GM18907 (cell line): ENCODE measurements around the gene MRGPRD.
"Not testable (repeated sequence)": the region's sequence is repeated elsewhere in the genome, so short reads cannot be mapped to it uniquely, and the experiment has no call there.

ENCODE experiments used
- ATAC-seq: cut with Tn5 transposase; IDR thresholded peaks from one replicate; pipeline ENCODE4 v1.9.1; 2021; ENCODE audit warnings: mild to moderate bottlenecking, moderate library complexity; ENCODE audit not compliant: unreplicated experiment

MRGPRD gene

DNA sequence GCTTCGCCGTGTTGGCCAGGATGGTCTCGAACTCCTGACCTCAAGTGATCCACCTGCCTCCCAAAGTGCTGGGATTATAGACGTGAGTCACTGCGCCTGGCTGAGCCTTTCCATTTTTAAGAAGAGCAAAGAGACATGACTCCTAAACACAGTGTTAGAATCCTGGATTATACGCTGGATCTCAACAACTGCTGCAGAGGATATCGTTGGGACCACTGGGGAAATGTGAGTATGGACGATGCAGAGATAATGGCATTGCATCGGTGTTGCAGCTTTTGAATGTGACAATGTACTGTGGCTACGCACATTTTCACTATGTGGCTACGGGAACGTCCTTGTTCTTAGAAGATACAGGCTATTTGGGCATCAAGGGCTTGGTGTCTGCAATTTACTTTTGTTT, 26.0 kb upstream of the MRGPRD start:
- no peak for ATAC-seq

- ATAC-seq: no peak
These were observed 25.0 kb upstream of the MRGPRD start for GRCh38 chr11:69005631-69006368.

DNA sequence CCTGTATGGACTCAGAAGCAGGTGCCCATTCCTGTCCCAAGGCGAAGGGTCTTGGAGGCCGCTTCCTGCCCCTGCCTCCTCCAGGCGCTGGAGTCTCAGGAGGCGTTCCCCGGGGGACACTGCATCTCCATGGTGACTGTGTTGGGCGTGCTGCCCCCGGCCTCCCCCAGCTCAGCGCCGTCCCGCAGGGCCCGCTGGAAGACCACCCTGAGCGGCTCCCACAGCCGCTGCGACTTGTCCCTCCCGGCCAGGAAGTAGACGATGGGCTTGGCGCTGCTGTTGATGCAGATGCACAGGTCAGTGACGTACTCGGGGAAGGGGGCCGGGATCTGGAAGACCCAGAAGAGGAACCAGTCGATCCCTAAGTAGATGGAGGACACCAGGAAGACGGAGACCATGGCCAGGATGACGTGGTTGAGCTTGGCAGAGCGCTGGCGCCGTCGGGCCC, 24.4 kb upstream of the MRGPRD start:
- no peak for ATAC-seq

DNA sequence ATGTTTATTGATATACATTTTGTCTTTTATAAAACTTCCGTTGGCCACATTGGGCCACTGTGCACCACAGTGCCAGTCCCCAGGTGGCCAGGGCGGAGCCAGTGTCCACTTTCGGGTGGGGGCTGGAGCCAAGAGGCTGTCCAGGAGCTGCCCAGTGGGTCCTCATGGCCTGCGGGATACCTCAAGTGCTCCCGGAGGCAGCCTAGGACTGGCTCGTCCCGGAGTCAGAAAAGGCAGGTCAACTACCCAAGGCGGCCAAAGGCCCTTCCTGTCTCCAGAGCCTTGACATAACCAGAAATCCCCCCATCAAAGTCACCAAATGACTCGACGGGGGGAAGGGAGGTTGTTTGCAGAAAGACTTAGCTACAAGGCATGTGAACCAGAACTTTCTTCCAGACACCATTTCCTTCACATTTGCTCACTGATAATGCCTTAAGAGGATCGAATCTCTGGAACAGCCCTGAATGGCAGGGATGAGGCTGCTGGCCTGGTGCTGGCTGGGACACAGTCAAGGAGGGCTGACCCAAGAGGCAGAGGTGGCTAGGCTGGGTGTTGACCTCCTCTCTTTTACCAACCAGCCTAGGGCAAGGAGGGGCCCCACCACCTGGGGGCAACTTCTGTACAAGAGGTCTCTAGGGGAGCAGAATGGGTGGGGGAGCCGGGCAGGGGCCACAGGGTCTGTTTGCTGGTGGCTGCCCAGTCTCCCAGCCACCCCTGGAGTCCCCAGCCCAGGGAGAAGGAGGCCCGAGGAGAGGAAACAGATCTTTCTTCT, 23.8 kb upstream of the MRGPRD start:
- no peak for ATAC-seq

DNA sequence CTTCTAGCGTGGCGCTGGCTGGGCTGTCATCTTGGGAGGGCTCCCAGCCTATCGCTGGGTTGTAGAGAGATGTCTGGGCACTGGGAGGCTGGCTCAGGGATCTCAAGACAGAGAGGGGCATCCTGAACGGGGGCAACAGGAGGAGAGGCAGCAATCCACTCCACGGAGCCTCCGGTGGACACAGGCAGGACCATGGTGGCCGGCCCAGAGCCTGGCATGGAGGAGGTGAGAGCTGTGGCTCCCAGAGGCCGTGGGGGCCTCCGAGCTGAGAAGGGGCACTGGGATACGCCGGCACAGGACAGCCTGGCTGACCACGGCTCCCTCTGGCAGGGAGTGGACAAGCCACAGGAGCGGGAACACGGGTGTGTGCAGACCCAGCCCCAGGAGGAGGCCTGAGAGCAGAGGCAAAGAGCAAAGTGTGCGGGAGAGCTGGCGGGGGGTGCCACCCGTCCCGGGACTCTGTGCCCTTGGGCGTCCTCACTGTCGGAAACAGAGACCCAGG, 23.1 kb upstream of the MRGPRD start:
- no peak for ATAC-seq

GRCh38 chr11:69003301-69003865, 22.6 kb upstream of the MRGPRD start:
- ATAC-seq: no peak

DNA sequence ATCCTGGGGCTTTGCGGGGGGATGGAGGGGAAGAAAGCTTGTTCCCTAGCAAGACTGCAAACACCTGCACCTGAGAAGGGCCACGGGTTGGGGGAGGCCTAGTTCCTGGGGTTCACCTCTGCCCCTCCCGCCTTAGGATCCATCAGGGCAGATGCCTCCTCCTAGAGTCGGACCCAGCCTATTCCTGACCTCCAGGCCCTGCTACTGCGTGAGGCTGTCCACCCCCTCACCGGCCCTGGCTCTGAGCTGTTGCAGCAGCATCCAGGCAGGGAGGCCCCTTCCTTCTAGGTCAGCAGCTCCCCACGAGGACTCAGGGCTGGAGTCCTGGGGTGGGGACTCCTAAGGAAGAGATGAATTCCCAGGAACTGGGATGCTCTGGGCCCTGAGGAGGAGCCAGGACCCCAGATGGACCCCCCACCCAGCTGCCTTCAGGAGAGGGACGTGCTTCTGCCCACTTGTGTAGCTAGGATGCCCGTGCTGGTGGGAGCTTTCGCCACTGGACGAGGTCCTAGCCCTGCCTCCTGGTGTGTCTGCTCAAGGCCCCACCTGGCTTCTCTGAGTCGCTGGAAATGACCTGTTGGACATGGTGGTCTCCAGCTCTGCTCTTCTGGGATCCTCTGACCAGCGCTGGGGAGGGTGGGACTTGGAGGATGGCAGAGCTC, 21.9 kb upstream of the MRGPRD start:
- ATAC-seq: no peak

DNA sequence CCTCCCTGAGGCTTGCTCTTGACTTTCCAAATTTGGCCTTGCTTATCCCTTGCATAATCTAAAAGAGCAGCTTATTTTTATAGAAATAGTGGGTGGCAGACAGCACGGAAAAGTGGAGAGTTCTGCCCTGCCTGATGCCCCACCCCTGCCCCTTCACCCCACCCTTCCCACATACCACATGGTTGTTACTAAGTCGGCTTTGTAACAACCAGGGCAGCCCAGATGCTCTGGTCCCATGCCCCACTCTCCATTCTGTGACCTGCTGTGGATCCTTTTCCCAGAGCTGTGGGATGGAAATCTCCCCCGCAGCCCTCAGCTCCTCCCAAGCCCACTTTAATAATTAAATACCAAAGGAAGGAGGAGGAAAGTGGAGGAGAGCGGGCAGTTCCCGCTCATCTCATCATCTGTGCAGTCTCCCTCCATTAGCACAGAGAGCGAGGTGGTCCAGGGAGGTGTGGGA, 21.4 kb upstream of the MRGPRD start:
- ATAC-seq: no peak

- ATAC-seq: no peak
These were observed 20.7 kb upstream of the MRGPRD start for GRCh38 chr11:69001243-69002081.

DNA sequence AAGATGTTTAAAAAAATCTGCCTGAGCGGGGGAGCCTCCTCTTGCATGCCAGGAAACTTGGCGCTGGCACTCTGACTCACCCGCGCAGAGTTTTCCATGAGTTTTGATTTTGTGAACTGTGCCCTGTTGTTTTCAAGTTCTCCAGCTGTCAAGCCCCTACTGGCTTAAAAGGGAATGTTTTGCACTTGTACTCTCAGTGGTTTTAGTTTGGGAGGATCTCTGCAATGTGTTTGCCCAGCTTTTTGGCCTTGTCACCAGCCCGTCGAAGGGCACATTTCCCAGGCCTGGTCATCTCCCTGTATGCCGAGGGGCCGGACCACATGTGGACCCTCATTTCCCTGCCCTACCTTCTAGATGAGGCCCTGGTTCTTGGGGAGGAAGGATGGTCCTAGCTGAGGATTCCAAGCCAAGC, 20.1 kb upstream of the MRGPRD start:
- ATAC-seq: no peak

- no peak for ATAC-seq
These were observed 19.6 kb upstream of the MRGPRD start for GRCh38 chr11:69000391-69000790.

- not testable (repeated sequence) for ATAC-seq
These were observed 19.1 kb upstream of the MRGPRD start for GRCh38 chr11:68999748-69000355.

- ATAC-seq: no peak
These were observed 18.4 kb upstream of the MRGPRD start for GRCh38 chr11:68999093-68999747.

DNA sequence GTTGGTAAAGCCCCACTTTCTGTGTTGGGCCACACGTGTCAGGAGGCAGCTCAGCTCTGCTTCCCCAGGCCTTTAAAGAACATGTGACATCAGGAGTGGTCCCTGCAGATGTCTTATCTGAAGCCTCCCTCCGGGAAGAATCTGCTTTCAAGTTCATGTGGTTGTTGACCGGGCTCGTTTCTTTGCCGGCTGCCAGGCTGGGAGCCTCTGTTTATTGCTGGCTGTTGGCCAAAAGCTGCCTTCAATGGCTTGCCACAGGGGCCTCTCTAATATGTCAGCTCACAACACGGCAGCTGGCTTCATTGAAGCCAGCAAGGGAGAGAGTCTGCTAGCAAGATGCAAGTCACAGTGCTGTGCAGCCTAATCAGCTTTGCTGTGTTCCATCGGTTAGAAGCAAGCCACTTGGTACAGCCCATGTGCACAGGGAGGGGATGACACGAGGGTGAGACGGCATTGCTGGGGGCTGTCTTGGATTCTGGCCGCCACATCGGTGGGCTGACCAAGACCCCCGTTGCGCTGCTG, 17.7 kb upstream of the MRGPRD start:
- no peak for ATAC-seq

DNA sequence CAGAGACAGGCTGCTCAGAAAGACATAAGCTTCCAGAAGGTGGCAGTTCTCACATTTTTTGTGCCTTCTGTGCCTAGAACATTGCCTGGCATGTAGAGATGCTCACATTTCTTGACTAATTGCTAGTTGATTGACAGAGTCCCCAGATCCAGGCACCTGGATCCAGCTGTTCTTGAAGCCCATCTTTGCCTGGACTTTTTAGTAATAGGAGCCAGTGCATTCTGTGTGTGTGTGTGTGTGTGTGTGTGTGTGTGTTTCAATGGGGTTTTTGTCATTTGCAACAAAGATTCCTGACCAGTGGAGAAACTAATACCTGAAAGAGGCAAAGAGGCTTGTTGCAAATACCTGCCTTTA, 17.2 kb upstream of the MRGPRD start:
- no peak for ATAC-seq

- no peak for ATAC-seq
These were observed 16.6 kb upstream of the MRGPRD start for GRCh38 chr11:68997124-68997994.

- no peak for ATAC-seq
These were observed 15.8 kb upstream of the MRGPRD start for GRCh38 chr11:68996376-68997123.

DNA sequence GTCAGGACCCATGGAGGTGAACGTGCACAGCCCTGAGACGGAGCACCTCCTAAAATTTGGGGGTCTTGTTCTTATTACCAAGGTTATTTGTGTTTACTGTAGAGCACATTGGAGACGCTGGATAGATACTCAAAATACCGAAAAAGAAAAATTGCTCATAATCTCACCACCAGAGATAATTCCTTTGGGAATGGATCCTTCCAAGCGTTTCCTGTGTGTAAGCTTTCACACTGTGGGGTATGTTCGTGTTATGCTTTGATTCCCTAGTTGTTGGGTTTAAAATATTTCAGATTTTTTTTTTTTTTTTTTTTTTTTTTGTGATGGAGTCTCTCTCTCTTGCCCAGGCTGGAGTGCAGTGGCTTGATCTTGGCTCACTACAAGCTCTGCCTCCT, 14.1 kb upstream of the MRGPRD start:
- ATAC-seq: no peak
